C4-2B (cell line): ENCODE data around the gene CIB4.

Experiments
- ZFX ChIP-seq: fragments of 450-650 bp; IDR thresholded peaks from 2 replicates; pipeline ENCODE4 v1.6.1; 2017
- TF ChIP-seq, protein P1 (sequence below): fragments of 450-650 bp; conservative IDR thresholded peaks from 2 replicates; pipeline ENCODE4 v1.5.1; 2017; ENCODE audit warnings: mild to moderate bottlenecking

DNA sequence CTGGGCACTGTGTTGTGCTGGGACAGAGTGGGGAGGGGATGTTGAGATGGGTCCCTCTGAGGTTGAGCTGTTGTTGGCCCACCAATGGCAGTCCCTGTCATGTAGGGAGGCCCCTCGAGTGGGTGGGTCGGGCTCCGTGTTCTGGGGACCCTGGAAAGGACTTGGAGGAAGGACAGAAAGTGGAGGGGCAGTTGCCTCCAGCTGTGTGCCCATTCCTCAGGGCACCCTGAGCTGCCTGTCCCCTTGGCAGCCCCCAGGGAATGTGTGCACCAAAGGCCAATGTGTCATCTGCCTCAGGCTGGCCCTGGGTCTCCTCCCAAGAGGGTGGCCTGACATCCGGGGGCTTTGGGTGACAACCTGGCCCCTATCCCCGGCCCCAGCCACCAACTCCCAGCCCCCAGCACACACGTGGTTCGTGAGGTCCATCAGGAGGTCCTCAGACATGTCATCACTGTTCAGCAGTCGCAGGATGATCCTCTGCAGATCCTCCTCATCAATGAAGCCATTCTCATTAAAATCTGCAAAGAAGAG is 57.7 kb downstream of the CIB4 start:
- TF ChIP-seq, protein P1, sequence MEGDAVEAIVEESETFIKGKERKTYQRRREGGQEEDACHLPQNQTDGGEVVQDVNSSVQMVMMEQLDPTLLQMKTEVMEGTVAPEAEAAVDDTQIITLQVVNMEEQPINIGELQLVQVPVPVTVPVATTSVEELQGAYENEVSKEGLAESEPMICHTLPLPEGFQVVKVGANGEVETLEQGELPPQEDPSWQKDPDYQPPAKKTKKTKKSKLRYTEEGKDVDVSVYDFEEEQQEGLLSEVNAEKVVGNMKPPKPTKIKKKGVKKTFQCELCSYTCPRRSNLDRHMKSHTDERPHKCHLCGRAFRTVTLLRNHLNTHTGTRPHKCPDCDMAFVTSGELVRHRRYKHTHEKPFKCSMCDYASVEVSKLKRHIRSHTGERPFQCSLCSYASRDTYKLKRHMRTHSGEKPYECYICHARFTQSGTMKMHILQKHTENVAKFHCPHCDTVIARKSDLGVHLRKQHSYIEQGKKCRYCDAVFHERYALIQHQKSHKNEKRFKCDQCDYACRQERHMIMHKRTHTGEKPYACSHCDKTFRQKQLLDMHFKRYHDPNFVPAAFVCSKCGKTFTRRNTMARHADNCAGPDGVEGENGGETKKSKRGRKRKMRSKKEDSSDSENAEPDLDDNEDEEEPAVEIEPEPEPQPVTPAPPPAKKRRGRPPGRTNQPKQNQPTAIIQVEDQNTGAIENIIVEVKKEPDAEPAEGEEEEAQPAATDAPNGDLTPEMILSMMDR: no peak
- TF ChIP-seq ZFX: no peak
